ENCODE data around the gene EVX2.

EVX2 gene

GRCh38 chr2:176066645-176067588 is 16.8 kb downstream of the EVX2 start:
- no peak for DNase-seq

- DNase-seq, result no peak
Measured at GRCh38 chr2:176063958-176064357, 19.8 kb downstream of the EVX2 start.

GRCh38 chr2:176056406-176056805 is 27.4 kb downstream of the EVX2 start:
- no peak for DNase-seq

- no peak for DNase-seq
Measured at GRCh38 chr2:176039375-176039774, 44.4 kb downstream of the EVX2 start.

- DNase-seq, result no peak
Measured at GRCh38 chr2:176038694-176039093, 45.1 kb downstream of the EVX2 start.

- no peak for DNase-seq
Measured at GRCh38 chr2:176035013-176035691, 48.6 kb downstream of the EVX2 start.

GRCh38 chr2:176027806-176028205 is 56.0 kb downstream of the EVX2 start:
- DNase-seq, result no peak
